ENCODE results near the gene GUCA1A. TPM values are rescaled to one million over a fixed set of nuclear protein-coding genes. Genes with fewer than 3 reads are reported as not detected.

The GUCA1A gene
- total and polyA plus RNA-seq, 12 donors = not detected

DNA sequence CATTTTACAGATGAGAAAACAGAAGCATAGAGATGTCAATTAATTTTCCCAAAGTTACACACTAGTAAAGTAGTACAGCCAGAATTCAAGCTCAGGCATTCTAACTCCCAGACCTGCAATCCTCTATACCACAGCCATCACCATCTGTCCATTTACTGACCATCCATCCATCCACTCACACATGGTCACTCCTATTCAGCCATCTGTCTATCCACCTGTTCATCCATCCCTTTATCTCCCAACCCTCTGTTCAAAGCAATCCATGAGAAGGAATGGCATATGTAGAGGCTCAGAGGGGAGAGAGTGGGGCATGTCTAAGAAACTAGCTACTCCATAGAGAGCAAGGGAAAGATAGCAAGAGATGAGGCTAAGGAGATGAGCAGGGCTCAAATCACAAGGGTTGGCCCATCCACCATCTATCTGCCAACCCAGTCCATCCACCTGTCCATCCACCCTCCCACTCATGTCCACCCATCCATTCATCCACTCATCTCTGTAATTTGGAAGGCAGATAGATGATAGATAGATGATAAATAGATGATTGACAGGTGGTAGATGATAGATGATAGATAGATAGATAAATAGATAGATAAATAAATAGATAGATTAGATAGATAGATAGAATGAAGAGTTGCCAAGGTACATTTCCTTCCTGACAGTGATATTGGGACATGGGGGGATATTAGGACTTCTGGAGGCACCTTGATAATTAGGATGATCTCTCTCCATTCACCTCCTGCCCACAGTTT lies 18.5 kb upstream of the GUCA1A start:
- ATAC-seq (no peak), DNase-seq (no peak)
- no peaks in the 10 kb centered on the region for H3K36me3 ChIP-seq
- no peak overlapping the region for H3K27ac ChIP-seq
- H3K4me3 ChIP-seq = no peak overlapping the region
- no peaks in the 10 kb centered on the region for H3K9me3 ChIP-seq
- intact Hi-C loops (cut with DNase I) = no loop called here
- H3K4me1 ChIP-seq = peaks cover 0 to 3% (median 0%) of the 10 kb centered on the region in 9 donors
- TF ChIP-seq, protein P1, sequence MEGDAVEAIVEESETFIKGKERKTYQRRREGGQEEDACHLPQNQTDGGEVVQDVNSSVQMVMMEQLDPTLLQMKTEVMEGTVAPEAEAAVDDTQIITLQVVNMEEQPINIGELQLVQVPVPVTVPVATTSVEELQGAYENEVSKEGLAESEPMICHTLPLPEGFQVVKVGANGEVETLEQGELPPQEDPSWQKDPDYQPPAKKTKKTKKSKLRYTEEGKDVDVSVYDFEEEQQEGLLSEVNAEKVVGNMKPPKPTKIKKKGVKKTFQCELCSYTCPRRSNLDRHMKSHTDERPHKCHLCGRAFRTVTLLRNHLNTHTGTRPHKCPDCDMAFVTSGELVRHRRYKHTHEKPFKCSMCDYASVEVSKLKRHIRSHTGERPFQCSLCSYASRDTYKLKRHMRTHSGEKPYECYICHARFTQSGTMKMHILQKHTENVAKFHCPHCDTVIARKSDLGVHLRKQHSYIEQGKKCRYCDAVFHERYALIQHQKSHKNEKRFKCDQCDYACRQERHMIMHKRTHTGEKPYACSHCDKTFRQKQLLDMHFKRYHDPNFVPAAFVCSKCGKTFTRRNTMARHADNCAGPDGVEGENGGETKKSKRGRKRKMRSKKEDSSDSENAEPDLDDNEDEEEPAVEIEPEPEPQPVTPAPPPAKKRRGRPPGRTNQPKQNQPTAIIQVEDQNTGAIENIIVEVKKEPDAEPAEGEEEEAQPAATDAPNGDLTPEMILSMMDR (IDR thresholded peaks at IDR 0.05) = no peak
- peaks cover 0 to 3% (median 0%) of the 10 kb centered on the region in 7 donors for H3K27me3 ChIP-seq

DNA sequence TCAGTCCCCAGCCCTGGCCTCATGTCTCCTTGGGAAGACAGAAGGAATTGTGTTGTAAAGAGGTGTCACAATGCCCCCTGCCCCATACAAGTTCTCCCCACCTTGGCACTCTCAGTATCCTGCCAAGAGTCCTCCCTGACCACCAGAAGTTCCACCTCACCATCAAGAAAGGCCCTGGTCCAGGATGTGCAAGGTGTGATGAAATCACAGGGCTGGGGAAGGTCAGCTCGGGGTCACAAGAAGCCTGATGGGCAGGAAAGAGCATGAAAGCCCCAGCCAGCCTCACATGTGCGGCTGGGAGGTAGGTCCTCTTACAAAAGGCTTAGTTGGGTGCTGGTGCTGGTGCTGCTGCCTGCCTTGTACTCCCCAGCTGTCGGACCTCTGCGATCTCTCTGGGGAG lies 17.9 kb upstream of the GUCA1A start:
- WGBS, 2 donors = 87 to 91% methylated on average over 4 of the region's 4 CpGs
- intact Hi-C loops (cut with DNase I) = no loop called here
- DNase-seq (no peak), ATAC-seq (no peak)
- Histone ChIP-seq H3K4me3 (no peak overlapping the region), H3K27ac (no peak overlapping the region), H3K9me3 (no peaks in the 10 kb centered on the region), H3K36me3 (no peaks in the 10 kb centered on the region), H3K27me3 (peaks cover 0 to 3% (median 0%) of the 10 kb centered on the region in 7 donors), H3K4me1 (peaks cover 0 to 3% (median 0%) of the 10 kb centered on the region in 9 donors)
- TF ChIP-seq, protein P1 (IDR thresholded peaks at IDR 0.05) = no peak

DNA sequence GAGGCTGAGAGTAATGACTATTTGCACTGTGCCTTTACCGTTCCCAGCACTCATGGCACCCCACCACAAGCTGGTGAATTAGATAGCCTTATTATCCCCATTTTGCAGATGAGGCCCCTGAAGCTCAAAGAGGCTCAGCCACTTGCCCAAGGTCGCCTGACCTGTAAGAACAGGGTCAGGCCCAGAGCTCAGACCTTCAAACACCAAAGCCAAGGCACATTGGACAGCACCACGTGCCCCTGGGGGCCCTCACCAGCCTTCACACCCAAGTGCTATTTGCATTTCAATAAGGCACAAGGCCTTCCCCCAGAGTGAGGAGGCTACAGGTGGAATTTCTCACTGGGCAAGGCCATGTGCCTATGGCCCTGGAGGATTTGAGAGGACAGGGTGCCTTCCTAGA lies 16.5 kb upstream of the GUCA1A start:
- ATAC-seq (no peak), DNase-seq (no peak)
- Histone ChIP-seq H3K27ac (no peak overlapping the region), H3K27me3 (peaks cover 0 to 3% (median 0%) of the 10 kb centered on the region in 7 donors), H3K4me3 (no peak overlapping the region), H3K36me3 (no peaks in the 10 kb centered on the region), H3K4me1 (peaks cover 0 to 3% (median 0%) of the 10 kb centered on the region in 9 donors), H3K9me3 (no peaks in the 10 kb centered on the region)
- TF ChIP-seq, protein P1 (IDR thresholded peaks at IDR 0.05) = no peak
- intact Hi-C loops (cut with DNase I) = no loop called here
- WGBS, 2 donors = 73 to 78% methylated on average over 3 of the region's 3 CpGs

DNA sequence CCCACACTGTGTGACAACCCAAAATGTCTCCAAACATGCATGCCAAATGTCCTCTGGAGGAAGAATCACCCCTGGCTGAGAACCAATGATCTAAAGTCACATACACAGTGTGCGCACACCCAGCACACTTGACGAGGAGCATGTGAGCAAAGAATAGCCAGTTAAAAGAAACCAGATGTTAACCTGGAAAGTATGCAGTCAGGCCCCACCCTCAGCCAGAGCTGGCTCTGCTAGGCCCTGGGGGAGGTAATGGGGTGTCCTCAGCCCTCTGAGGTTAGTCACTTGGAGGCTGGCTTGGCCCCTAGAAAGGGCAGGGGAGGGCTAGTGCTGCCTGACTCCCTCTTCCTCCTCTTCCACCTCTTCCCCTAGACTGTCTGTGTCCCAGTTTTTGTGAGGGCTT lies 15.2 kb upstream of the GUCA1A start:
- Histone ChIP-seq H3K27ac (no peak overlapping the region), H3K4me1 (peaks cover 0 to 3% (median 0%) of the 10 kb centered on the region in 9 donors), H3K4me3 (no peak overlapping the region), H3K27me3 (peaks cover 0 to 3% (median 0%) of the 10 kb centered on the region in 7 donors), H3K9me3 (no peaks in the 10 kb centered on the region), H3K36me3 (no peaks in the 10 kb centered on the region)
- intact Hi-C loops (cut with DNase I) = no loop called here
- peak in 5 of 8 donors; percentile 20 to 88 (median 66) for ATAC-seq
- 41 to 46% methylated on average over 2 of the region's 2 CpGs for WGBS, 2 donors
- TF ChIP-seq, protein P1 (IDR thresholded peaks at IDR 0.05) = no peak
- no peak for DNase-seq
